Stimulated activated CD4-positive, alpha-beta T cell treated with anti-CD3 and anti-CD28 coated beads, TNF-alpha, amount 100 ng/mL, for 1 hour (primary cell): ENCODE data around the gene TGFBR1.

Experiments
- DNase-seq, 3 donors: peaks; one replicate each; pipeline ENCODE4 v3.0.0-alpha.2; 2020; ENCODE audit warnings: low read depth in 3 of 3, low spot score in 1 of 3

TGFBR1 gene

GRCh38 chr9:99104459-99105151 is at the start of gene TGFBR1:
TGFBR1 (plus strand) TSS chr9:99105113; CDS start chr9:99105206, 93 bp downstream.
- peak; percentile 75 to 89 (median 88) for DNase-seq

DNA sequence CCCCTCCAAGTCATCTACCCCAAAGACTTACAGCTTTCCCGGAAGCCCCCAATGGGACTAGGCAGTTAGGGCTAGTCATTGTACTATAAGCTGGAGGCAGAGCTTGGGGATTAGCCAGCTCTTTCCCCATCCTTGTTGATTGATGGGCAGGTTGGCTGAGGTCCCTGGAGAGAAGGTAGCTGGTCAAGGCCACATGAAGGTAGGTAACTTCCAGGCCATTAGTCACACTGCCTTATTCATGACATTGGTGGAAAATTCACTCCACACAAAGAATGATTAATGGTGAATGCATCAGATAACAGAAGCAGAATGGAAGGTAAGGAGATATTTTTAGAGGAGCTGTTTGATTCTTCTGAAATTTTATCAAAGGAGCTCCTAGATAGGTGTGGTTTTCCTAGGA is 49.5 kb upstream of the TGFBR1 start:
- DNase-seq: no peak

- DNase-seq: no peak
These were observed 48.7 kb upstream of the TGFBR1 start for GRCh38 chr9:99056186-99056585.

- DNase-seq: no peak
These were observed 47.8 kb upstream of the TGFBR1 start for GRCh38 chr9:99056886-99057664.

- DNase-seq: peak in 2 of 3 donors; percentile 22 to 30
These were observed 47.0 kb upstream of the TGFBR1 start for GRCh38 chr9:99057665-99058625.

- no peak for DNase-seq
These were observed 45.7 kb upstream of the TGFBR1 start for GRCh38 chr9:99058964-99059921.

- no peak for DNase-seq
These were observed 44.3 kb upstream of the TGFBR1 start for GRCh38 chr9:99060621-99061020.

DNA sequence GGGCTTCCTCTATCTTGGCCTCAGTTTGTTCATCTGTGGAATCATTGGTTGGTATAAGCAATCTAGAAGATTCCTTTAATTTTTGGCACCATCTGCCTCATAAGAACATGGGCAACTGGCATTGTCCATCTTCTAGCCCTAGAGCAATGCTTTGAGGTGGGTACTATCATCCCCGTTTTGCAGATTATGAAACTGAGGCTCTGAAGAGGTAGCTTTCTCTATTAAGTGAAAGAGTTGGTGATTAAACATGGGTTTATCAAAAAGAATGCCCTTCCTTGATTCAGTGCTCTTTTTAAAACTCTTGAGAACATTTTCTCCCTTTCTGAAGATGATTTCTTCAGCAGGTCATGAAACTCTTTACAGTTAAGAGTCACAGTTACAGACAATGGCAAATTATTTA is 42.4 kb upstream of the TGFBR1 start:
- no peak for DNase-seq

DNA sequence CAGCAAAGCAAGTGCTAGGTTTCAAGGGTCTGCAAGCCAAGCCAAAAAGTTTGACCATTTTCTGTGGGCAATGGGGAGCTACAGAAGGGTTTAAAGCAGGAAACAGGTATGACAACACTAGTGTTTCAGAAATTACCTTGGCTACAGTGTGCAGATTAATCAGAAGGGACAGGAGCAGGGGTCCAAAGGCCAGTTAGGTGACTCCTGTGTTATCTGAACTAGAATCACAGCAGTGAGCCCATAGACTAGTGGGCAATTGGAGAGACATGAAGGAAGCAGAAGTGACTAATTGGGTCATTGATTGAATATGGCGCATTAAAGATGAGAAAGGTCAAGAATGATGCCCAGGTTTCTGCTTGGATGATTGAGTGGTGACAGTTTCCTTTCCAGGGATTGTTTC is 41.4 kb upstream of the TGFBR1 start:
- no peak for DNase-seq

GRCh38 chr9:99066571-99066970 is 38.3 kb upstream of the TGFBR1 start:
- DNase-seq: no peak

DNA sequence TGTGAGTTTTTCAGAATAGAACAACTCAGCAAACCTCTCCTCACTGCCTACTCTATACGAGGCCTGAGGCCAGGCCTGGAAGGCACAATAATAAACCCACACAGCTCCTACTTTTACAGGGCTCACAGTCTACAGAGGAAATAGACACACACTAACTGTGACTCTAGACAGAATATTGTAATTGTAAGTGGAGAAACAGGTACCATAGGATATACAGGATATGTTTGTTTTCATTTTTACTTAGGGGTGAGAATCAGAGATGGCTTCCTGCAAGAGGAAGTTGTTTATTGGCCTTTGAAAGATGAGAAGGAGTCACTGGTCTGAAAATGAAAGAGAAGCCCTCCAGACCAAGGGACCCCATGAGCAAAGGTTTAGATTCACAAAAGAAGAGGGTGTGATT is 35.8 kb upstream of the TGFBR1 start:
- DNase-seq: no peak

- DNase-seq: no peak
These were observed 35.4 kb upstream of the TGFBR1 start for GRCh38 chr9:99069546-99069945.

GRCh38 chr9:99070681-99071080 is 34.2 kb upstream of the TGFBR1 start:
- no peak for DNase-seq

DNA sequence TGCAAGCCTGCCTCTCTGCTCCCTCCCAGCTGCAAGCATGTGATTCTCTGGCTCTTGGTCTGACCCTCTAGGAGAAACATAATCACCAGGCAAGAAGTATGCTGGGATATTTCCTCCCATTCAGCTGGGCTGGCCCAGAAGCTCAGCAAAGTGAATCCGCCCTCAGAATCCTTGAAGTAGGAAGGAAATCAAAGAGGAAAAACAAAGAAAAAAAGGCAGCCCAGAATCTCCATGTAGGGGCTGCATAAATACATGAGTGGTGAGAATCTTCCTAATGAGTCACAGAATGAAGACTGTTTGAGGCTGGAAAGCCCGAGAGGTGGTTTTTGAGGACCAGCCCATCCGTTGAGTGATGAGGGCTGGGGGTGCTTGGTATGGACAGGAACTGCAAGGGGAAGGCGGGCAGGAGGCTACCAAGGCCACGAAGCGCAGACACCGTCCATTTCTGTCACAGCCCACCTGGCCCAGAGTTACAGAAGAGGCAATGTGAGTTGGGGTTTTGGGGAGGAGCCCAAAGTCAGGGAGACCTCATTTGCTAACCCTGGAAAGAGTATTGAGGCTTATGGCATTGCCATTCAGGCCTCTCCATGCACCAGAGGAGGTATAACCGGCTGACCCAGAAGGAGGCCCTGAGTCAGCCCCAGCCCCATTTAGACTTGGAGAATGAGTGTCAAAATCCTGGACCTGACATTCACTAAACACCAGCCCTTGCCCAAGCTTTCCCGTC is 33.4 kb upstream of the TGFBR1 start:
- DNase-seq: no peak

DNA sequence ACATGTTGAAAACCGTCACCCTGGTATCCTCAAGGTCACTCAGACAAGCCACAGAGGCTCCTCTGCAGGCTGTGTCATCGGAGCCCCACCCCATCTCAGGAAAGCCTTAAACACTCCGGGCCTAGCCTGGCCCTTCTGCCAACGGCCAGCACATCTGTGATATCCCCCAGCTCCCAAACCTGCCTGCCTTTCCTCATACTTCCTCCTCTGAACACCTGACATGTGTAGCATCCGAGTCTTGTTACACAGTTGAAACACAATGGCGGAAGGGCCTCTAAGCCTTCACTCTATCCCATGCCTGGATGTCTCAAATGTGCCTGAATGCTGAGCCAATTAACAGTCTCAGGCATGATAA is 32.9 kb upstream of the TGFBR1 start:
- no peak for DNase-seq

GRCh38 chr9:99073347-99073746 is 31.6 kb upstream of the TGFBR1 start:
- DNase-seq: no peak

DNA sequence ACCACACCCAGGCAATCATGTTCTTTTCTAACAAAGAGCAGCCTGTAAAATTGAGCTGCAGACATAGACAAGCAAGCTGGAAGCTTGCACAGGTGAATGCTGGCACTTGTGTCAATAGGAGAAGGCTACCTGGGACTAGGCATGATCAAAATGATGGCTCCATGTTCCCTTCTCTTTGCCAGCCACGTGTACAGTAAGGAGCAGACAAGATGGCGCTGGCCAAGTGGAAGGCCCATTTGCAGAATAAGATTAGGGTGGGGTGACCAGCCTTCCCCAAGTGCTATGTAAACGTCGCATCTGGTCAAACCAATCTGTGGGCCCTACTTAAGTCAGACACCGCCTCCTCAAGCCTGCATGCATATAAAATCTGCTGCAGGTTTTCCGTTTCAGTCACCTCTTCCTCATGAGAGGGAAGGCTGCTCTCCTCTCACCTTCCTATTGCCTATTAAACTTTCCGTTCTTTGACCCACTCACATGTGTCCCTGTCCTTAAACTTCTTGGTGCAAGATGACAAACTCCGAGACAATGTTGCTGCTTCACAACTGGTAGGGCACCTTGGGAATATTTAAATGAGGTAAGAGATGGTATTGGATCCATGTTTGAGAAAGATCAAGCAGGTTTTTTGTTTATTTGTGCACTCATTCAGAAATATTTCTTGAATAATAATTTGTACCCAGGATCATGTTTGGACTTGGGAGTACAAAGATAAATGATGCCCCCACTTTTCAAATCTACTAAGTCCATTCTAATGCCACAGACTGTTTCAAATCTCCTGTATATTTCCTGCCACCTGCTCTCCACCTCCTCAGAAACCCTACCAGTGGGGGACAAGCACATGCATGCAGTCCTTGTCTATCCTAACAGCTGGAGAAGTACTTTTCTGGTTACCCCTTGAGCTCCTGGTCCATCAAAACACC is 30.7 kb upstream of the TGFBR1 start:
- DNase-seq: no peak

DNA sequence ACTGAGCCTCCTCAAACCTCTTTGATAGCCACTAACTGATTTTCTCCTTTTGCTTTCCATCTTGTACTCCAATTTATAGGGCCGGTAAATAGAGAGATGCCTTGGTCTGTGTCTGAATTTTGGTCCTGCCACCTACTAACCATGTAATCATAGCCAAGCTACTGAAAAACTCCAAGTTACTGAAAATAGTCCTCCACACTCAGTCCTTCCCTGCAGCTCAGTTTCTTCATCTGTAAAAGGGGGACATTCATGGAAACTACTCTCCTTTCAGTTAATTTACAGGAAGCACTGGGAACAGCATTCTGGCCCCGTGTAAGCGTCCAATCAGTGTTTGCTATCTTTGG is 30.0 kb upstream of the TGFBR1 start:
- no peak for DNase-seq
